ENCODE results near the gene IFITM5.

IFITM5 gene

GRCh38 chr11:257766-258493 is 41.4 kb downstream of the IFITM5 start:
- no peak for DNase-seq

- no peak for DNase-seq
Observed at GRCh38 chr11:256952-257737, 42.2 kb downstream of the IFITM5 start.

DNA sequence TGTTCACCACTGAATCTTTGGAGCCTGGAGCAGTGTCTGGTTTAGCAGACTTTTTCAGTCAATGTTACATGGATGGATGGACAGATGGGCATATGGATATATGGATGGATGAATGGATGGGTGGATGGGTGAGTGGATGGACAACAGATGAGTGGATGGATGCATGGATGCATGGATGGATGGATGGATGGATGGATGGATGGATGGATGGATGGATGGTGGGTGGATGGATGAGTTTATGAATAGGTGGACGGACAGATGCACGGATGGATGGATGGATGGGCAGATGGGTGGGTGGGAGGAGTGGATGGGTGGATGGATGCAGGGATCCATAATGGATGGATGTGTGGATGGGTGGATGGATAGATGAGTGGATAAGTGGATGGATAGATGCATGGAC is 43.5 kb downstream of the IFITM5 start:
- DNase-seq: no peak

DNA sequence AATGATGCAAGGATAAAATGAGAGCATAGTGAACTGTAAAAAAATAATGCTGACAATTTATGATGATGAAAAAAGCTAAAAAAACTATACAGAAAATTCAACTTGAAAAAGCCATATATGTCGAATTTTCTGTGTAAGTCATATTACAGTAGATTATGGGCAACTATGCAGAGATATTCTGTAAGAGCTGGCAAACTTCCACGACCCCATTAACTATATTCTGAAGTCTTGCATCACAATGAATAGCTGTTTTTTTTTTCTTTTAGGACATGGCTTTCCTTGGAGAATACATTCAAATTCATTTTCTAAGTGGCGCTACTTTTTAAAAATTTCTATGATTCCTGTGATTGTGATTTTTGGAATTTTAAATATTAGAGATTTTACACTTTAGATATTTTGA is 44.1 kb downstream of the IFITM5 start:
- no peak for DNase-seq

DNA sequence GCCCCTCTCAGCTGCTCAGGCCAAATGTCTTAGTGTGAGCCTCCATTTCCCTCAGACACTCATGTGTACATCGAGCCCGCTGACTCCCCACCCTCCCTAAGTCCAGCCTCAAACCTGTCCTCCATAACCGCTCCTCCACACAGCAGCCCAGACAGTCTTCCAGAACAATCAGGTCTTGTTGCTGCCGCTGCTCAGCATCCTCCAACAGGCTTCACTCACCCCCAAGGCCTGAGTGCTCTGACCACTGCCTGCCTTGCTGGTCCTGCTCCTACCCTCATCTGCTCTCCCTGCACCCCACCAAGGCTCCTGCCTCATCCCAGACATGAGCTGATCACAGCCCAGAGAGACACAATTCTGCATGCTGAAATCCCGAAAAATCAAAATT is 45.4 kb downstream of the IFITM5 start:
- DNase-seq: no peak

GRCh38 chr11:253160-253885 is 46.0 kb downstream of the IFITM5 start:
- no peak for DNase-seq

DNA sequence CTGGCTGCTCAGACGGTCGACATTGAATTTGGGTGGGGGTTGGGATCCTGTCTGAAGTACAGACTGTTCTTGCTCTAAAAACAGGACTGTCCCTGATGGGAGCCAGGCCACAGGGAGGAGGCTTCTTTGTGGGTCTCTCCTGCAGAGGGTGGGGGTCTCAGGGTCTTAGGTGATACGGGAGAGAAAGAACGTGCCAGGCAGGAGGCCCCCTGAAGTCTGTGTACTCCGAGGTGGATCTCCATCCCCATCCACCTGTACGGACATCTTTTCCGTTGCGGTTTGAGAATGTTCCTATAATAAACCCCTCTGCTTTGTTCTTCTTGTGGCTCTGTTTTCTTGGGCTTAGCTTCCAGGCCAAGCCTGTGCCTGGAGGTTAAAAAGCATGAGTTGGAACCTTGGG is 46.7 kb downstream of the IFITM5 start:
- DNase-seq: no peak

DNA sequence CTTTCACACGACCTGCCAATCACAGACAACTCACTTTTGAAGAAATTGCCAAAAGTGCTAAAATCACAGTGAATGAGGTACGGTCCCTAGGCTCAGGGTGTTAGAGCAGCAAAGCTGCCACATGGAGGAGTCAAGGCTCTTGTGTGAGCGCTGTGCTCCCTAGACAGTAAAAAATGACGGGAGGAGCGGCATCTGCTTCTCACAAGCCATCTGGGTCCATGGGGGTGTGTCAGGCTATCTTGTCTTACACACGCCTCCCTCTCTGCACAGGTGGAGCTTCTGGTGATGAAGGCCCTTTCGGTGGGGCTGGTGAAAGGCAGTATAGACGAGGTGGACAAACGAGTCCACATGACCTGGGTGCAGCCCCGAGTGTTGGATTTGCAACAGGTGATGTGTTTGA is 47.8 kb downstream of the IFITM5 start:
- DNase-seq: no peak

GRCh38 chr11:250740-251299 is 48.5 kb downstream of the IFITM5 start:
- peak; percentile 71 for DNase-seq

DNA sequence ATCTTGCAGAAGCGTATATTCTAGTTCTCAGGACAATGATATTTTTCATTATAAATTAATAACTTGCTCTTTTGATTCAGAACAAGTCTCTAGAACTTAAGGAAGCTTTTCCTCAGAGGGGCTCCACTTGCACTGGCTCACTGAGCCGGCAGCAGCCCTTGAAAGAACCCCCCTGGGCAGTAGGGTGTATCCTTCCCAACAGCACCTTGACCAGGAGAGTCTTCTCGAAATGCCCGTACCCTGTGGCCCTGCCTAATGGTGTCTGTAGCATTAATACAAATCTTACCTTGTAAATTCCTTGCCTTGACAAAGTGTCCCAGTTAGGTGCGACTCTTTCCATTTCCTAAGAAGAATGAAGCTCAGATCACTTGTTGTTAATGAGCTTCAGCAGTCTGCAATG is 49.1 kb downstream of the IFITM5 start:
- no peak for DNase-seq

GRCh38 chr11:249062-249461 is 50.3 kb downstream of the IFITM5 start:
- DNase-seq: no peak

Measured in KG1 (cell line).